GM21528 (cell line): ENCODE data around the gene POGLUT3.

Experiments
- ATAC-seq: cut with Tn5 transposase; IDR thresholded peaks from one replicate; pipeline ENCODE4 v1.9.1; 2021; ENCODE audit warnings: mild to moderate bottlenecking, moderate library complexity; ENCODE audit not compliant: unreplicated experiment, low FRiP score

Gene POGLUT3, protein sequence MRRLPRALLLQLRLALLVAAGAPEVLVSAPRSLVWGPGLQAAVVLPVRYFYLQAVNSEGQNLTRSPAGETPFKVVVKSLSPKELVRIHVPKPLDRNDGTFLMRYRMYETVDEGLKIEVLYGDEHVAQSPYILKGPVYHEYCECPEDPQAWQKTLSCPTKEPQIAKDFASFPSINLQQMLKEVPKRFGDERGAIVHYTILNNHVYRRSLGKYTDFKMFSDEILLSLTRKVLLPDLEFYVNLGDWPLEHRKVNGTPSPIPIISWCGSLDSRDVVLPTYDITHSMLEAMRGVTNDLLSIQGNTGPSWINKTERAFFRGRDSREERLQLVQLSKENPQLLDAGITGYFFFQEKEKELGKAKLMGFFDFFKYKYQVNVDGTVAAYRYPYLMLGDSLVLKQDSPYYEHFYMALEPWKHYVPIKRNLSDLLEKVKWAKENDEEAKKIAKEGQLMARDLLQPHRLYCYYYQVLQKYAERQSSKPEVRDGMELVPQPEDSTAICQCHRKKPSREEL

GRCh38 chr11:108498046-108498815 lies at the start of gene POGLUT3:
Gene POGLUT3 (minus strand): TSS chr11:108498384. CDS start chr11:108498366, 18 bp downstream.
- ATAC-seq, result peak; percentile 64

DNA sequence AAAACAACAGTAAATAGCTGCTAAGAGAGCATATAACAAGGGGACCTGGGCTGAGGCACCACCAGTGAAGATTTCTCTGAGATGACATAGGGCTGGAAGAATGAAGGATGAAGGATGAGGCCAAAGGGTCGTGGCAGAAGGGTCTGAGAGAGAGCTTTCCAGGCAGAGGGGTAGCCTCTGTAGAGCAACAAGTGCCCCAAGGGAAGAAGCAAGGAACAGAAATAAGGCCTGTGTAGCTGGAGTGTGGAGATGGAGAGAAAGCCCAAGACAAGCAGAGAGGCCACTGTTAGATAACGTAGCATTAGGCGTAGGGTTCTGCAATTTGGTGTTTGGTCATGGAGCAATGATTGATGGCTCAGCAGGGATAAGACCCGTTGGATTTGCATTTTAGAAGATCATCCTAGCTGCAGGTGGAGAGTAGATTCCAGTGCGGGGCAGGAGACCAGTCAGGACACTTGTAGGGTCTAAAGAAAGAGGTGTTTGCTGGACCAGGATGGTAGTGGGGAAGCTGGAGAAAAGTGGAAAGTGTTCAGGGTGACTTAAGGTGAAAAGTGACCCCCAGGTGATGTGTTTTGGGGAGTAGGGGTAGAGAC lies 47.8 kb upstream of the POGLUT3 start:
- ATAC-seq, result no peak

- no peak for ATAC-seq
Observed at GRCh38 chr11:108543316-108543964, 45.3 kb upstream of the POGLUT3 start.

DNA sequence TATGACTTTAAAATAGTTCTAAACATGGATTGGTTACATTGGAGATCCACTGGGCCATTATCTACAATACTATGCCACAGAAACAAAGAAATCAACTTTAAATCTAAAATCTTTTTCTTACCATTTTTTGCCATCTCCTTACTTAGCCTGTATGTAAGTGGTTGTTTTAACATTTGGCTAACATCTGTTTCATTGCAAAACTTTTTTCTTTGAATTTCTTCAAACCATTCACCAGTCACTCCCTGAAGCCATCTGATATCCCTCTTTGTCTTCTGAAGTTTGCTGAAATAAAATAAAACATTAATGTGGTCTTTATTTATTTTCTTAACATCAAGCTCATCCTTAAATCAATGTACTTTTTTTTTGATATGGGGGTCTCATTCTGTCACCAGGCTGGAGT lies 43.3 kb upstream of the POGLUT3 start:
- no peak for ATAC-seq

DNA sequence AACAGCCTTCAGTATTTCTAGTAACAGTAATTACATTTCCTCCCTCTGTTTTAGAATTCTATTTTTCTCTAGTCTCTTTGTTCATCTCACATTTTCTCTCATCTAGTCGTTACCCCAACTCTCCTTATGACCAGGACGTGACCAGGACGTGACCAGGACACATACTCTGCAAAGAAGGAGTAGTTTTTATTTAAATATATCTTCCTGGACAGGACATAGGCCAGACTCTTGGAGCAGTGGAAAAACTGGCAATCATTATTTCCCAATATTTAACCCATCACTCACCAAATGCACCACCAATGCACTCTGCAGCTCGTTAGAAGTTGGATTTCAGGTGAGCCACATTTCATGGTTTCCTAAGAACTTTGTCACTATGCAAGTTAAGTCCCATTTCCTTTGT lies 40.3 kb upstream of the POGLUT3 start:
- no peak for ATAC-seq

- ATAC-seq, result no peak
Observed at GRCh38 chr11:108538022-108538424, 39.8 kb upstream of the POGLUT3 start.

GRCh38 chr11:108536783-108537182 lies 38.6 kb upstream of the POGLUT3 start:
- ATAC-seq, result no peak

GRCh38 chr11:108535384-108535955 lies 37.3 kb upstream of the POGLUT3 start:
- no peak for ATAC-seq

DNA sequence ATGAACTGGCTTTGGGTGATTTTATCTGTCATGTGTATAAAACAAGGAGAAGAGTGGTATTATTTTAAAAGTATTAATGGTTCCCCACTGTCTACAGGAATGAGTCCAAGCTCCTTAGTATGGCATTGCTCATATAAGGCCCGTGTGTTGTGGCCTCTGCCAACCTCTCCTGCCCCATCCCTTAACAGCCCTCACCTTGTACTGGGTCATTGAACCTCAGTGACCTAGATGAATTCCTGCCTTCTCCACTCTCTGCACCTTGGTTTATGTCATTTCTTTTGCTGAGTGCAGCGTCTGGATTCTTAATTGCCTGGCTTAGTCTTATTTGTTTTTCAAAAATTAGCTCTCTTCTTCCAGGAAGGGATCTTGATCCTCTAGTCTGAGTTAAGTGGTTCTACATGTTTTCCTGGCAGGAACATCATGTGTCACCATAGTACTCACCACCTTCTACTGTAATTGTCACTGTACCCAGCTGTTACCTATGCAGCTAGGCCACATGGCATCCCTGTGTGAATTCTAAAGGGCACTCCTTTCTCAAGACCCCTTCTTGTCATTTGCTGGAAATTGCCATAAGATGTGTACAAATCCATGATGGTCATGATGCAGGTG lies 36.2 kb upstream of the POGLUT3 start:
- ATAC-seq, result no peak

- no peak for ATAC-seq
Observed at GRCh38 chr11:108530426-108530825, 32.2 kb upstream of the POGLUT3 start.

DNA sequence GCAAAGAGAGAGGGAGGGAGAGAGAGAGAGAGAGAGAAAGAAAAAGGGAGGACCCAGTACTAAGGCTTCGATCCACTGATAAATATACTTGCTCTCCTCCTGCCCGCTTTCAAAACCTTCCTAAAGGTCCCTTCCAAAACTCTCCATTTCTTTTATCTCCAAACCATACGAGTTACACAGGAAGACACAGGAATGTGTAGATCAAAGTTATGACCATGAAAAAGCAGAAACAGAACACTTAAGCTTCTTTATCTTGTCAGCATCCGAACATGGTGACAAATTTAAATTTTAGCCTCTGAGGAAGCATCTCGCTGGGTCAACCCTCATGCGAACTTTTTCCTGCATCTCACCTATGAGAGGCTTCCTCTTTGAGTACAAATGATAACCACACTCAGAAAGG lies 29.2 kb upstream of the POGLUT3 start:
- ATAC-seq, result no peak

DNA sequence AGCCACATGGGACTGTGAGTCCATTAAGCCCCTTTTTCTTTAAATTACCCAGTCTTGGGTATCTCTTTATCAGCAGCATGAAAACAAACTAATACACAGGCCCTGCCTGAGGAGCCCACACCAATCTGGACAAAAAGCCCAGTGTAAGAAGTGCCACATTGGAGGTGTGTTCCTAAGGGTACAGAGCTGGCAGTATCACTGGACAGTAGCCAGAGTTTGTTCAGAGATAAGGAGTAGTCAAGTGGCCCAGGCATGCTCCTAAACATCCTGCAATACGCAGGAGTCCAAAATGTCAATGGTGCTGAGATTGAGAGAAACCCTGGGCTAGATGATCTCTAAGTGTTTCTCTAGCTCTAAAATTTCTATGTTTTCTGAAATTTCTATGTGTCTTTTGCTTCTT lies 27.0 kb upstream of the POGLUT3 start:
- ATAC-seq, result no peak

- ATAC-seq, result no peak
Observed at GRCh38 chr11:108524422-108524821, 26.2 kb upstream of the POGLUT3 start.

DNA sequence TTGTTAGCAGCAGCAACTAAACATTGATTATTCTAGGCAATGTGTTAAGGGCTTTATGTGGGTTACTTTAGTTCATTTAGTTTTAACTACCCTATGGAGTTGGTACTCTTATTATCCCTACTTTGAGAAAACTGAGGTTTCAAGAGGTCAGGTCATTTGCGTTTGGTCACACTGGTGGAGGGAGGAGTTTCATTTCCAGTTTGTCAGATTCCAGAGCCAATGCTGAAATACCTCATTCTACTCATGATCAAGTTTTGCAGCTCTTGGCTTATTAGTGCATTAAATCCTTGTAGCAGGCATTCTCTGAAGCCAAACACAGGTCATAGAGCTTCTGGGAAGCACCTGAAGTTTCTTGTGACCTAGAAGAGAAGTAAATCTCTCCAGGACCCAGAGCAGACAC lies 24.1 kb upstream of the POGLUT3 start:
- no peak for ATAC-seq

GRCh38 chr11:108518581-108518980 lies 20.4 kb upstream of the POGLUT3 start:
- no peak for ATAC-seq

DNA sequence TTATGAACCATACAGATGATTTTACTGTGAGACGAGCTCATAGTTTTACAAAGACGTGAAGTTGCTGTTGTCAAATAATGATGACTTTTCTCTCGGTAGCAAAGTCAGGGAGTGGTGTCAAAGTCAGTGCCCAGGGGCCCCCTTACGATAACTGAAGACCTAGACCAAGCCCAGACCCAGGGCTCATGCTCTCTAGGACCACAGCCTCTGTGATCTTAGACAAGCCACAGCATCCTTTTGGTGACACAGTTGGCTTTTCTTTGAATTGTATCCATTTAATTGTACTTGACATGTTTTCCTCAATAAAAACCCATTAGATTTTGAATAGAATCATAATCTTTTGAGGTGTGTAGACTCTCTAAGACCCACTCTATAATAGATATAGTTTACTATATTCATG lies 17.9 kb upstream of the POGLUT3 start:
- ATAC-seq, result no peak

GRCh38 chr11:108512708-108513107 lies 14.5 kb upstream of the POGLUT3 start:
- ATAC-seq, result no peak

GRCh38 chr11:108511851-108512474 lies 13.8 kb upstream of the POGLUT3 start:
- no peak for ATAC-seq
